Stimulated activated CD4-positive, alpha-beta T cell treated with anti-CD3 and anti-CD28 coated beads, Interleukin-4, amount 100 ng/mL, for 4 hours (primary cell): Measurements from ENCODE around the gene PCDHA8.
"Not testable (repeated sequence)": the region's sequence is repeated elsewhere in the genome, so short reads cannot be mapped to it uniquely, and the experiment has no call there.

Source experiments
- DNase-seq, 2 experiments: peaks; one replicate each; pipeline ENCODE4 v3.0.0-alpha.2; 2020

PCDHA8 gene

GRCh38 chr5:140828362-140828737 is 12.6 kb upstream of the PCDHA8 start:
- DNase-seq, result no peak

GRCh38 chr5:140829511-140830501 is 11.2 kb upstream of the PCDHA8 start:
- DNase-seq, result not testable (repeated sequence)

- no peak for DNase-seq
Measured at GRCh38 chr5:140833993-140834392, 7.0 kb upstream of the PCDHA8 start, which contains the start of gene PCDHA7. Gene PCDHA7 (plus strand): TSS chr5:140834269. CDS start chr5:140834384, 115 bp downstream.

GRCh38 chr5:140834439-140835008 is 6.5 kb upstream of the PCDHA8 start:
- not testable (repeated sequence) for DNase-seq

GRCh38 chr5:140835622-140836510 is 5.1 kb upstream of the PCDHA8 start:
- DNase-seq, result no peak

GRCh38 chr5:140842798-140843733 is 2.1 kb downstream of the PCDHA8 start:
- DNase-seq, result no peak

GRCh38 chr5:140848139-140849102 is 7.4 kb downstream of the PCDHA8 start, which contains the start of gene PCDHA9:
Gene PCDHA9 (plus strand): TSS chr5:140848382. CDS start chr5:140848496, 114 bp downstream.
- not testable (repeated sequence) for DNase-seq

- not testable (repeated sequence) for DNase-seq
Measured at GRCh38 chr5:140849831-140850634, 9.0 kb downstream of the PCDHA8 start.

GRCh38 chr5:140855772-140856674 is 15.0 kb downstream of the PCDHA8 start, which contains the start of gene PCDHA10:
Gene PCDHA10 (plus strand): TSS chr5:140855897. CDS start chr5:140856049, 152 bp downstream.
- DNase-seq, result no peak

GRCh38 chr5:140857177-140857986 is 16.4 kb downstream of the PCDHA8 start:
- DNase-seq, result no peak

- DNase-seq, result no peak
Measured at GRCh38 chr5:140857987-140858240, 16.9 kb downstream of the PCDHA8 start.

- DNase-seq, result no peak
Measured at GRCh38 chr5:140862441-140863295, 21.7 kb downstream of the PCDHA8 start.

- no peak for DNase-seq
Measured at GRCh38 chr5:140868721-140869554, 28.0 kb downstream of the PCDHA8 start, which contains the start of gene PCDHA11. Gene PCDHA11 (plus strand): TSS chr5:140868957. CDS start chr5:140869104, 147 bp downstream.

GRCh38 chr5:140869555-140869886 is 28.5 kb downstream of the PCDHA8 start:
- no peak for DNase-seq
